Neural progenitor cell (in vitro differentiated cells): ENCODE measurements around the gene EPHX1. TPM values are rescaled to one million over a fixed set of nuclear protein-coding genes. Genes with fewer than 3 reads are reported as not detected.

ENCODE experiments used
- DNase-seq: peaks from one replicate; pipeline ENCODE4 v3.0.0-alpha.2; 2016; ENCODE audit warnings: low spot score
- H2AFZ ChIP-seq: fragments of 200-600 bp; sonication (generic); replicated peaks from 2 replicates; pipeline ENCODE4 v1.6.1; 2016; ENCODE audit warnings: antibody characterized with exemption
- H3F3A ChIP-seq: fragments of 200-600 bp; sonication (generic); 2 replicates; pipeline ENCODE4 v1.6.1; 2016; ENCODE audit warnings: antibody characterized with exemption, low read depth
- H3K27ac ChIP-seq: fragments of 200-600 bp; sonication (generic); 2 replicates; pipeline ENCODE4 v1.5.1; 2016; ENCODE audit warnings: mild to moderate bottlenecking
- H3K27me3 ChIP-seq: fragments of 200-600 bp; sonication (generic); 2 replicates; pipeline ENCODE4 v1.6.1; 2016; ENCODE audit warnings: mild to moderate bottlenecking, moderate library complexity
- H3K36me3 ChIP-seq: fragments of 200-600 bp; sonication (generic); 2 replicates; pipeline ENCODE4 v1.5.1; 2016
- H3K4me1 ChIP-seq: fragments of 200-600 bp; sonication (generic); 2 replicates; pipeline ENCODE4 v1.6.1; 2016; ENCODE audit warnings: mixed run types
- H3K4me2 ChIP-seq: fragments of 200-600 bp; sonication (generic); 2 replicates; pipeline ENCODE4 v1.6.1; 2016
- H3K4me3 ChIP-seq: fragments of 200-600 bp; sonication (generic); 2 replicates; pipeline ENCODE4 v1.5.1; 2016
- H3K79me2 ChIP-seq: fragments of 200-600 bp; sonication (generic); 2 replicates; pipeline ENCODE4 v1.6.1; 2016; ENCODE audit warnings: low read depth
- H3K9ac ChIP-seq: fragments of 200-600 bp; sonication (generic); 2 replicates; pipeline ENCODE4 v1.6.1; 2016
- H3K9me3 ChIP-seq: fragments of 200-600 bp; sonication (generic); 2 replicates; pipeline ENCODE4 v1.5.1; 2016; ENCODE audit warnings: low read depth
- H4K20me1 ChIP-seq: fragments of 200-600 bp; sonication (generic); 2 replicates; pipeline ENCODE4 v1.6.1; 2016; ENCODE audit warnings: low read depth
- H3K27ac Mint-ChIP-seq: 3 replicates; pipeline ENCODE4 v1.8.0; 2021; ENCODE audit warnings: mixed read lengths
- H3K27me3 Mint-ChIP-seq: 2 replicates; pipeline ENCODE4 v1.8.0; 2022; ENCODE audit warnings: low read depth, mild to moderate bottlenecking, inconsistent platforms, moderate library complexity, mixed read lengths; ENCODE audit not compliant: insufficient read depth
- H3K36me3 Mint-ChIP-seq: 3 replicates; pipeline ENCODE4 v1.8.0; 2021; ENCODE audit warnings: mixed read lengths
- H3K4me1 Mint-ChIP-seq: 3 replicates; pipeline ENCODE4 v1.8.0; 2021; ENCODE audit warnings: mixed read lengths
- H3K4me3 Mint-ChIP-seq: 3 replicates; pipeline ENCODE4 v1.8.0; 2021; ENCODE audit warnings: mild to moderate bottlenecking, moderate library complexity, mixed read lengths
- H3K9me3 Mint-ChIP-seq: 3 replicates; pipeline ENCODE4 v1.8.0; 2020; ENCODE audit warnings: mixed read lengths
- EZH2 ChIP-seq: fragments of 200-600 bp; sonication (generic); IDR thresholded peaks from 2 replicates; pipeline ENCODE4 v1.6.1; 2017; ENCODE audit warnings: antibody characterized with exemption, mild to moderate bottlenecking, moderate library complexity
- EZH2phosphoT487 ChIP-seq: fragments of 200-600 bp; sonication (generic); IDR thresholded peaks from 2 replicates; pipeline ENCODE4 v1.6.1; 2017; ENCODE audit warnings: antibody characterized with exemption
- total RNA-seq: library from RNA; depleted of rRNA; stranded (reverse); fragments of >200 nt; gene quantifications from 2 replicates; pipeline ENCODE4 v1.2.3, GENCODE V29; 2015; ENCODE audit warnings: low replicate concordance
- TF ChIP-seq, protein P1 (sequence below): fragments of 200-600 bp; sonication (generic); IDR thresholded peaks from 2 replicates; pipeline ENCODE4 v1.5.1; 2017; ENCODE audit warnings: antibody characterized with exemption, mild to moderate bottlenecking

Gene EPHX1
- total RNA-seq, 1 donor from 2014 or later, result 4.3 TPM

DNA sequence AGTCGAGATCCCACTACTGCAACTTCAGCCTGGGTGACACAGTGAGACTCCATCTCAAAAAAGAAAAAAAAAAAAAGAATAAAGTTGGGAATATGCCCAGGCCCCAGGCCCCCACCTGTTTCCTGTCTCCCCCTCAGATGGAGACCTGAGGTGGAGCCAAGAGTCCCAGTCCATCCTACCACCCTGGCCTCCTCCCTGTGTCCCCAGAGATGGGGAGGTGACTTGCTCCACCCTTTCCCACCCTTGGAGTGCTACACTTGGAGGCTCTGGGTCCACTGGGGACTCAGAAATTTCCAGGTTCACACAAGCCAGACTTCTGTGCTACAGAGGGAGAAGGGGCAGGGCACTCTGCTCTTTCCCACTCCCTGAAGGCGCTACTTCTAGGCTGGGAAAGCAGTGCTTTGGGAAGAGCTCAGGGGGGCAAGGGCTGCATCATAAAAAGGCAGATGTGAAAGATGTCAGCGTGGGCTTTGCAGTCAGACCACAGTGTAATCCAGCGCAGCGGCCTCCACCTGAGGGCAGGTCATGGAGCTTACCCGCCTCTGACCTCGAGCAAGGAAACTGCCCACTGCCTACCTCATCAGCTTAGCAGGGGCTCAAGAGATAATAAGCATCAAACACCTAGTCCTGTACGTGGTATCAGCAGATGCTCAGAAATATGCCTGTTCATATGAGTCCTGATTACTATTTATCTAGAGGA lies 58.9 kb downstream of the EPHX1 start:
- Histone ChIP-seq H4K20me1 (no peaks in the 10 kb centered on the region), H3K9me3 (no peaks in the 10 kb centered on the region), H3K36me3 (no peaks in the 10 kb centered on the region), H3K9ac (no peak overlapping the region), H3K27me3 (no peaks in the 10 kb centered on the region), H3K79me2 (no peaks in the 10 kb centered on the region), H2AFZ (no peak overlapping the region), H3K4me1 (no peaks in the 10 kb centered on the region), H3K4me2 (no peak overlapping the region), H3K27ac (no peak overlapping the region), H3F3A (no peaks in the 10 kb centered on the region), H3K4me3 (no peak overlapping the region)
- TF ChIP-seq, protein P1, sequence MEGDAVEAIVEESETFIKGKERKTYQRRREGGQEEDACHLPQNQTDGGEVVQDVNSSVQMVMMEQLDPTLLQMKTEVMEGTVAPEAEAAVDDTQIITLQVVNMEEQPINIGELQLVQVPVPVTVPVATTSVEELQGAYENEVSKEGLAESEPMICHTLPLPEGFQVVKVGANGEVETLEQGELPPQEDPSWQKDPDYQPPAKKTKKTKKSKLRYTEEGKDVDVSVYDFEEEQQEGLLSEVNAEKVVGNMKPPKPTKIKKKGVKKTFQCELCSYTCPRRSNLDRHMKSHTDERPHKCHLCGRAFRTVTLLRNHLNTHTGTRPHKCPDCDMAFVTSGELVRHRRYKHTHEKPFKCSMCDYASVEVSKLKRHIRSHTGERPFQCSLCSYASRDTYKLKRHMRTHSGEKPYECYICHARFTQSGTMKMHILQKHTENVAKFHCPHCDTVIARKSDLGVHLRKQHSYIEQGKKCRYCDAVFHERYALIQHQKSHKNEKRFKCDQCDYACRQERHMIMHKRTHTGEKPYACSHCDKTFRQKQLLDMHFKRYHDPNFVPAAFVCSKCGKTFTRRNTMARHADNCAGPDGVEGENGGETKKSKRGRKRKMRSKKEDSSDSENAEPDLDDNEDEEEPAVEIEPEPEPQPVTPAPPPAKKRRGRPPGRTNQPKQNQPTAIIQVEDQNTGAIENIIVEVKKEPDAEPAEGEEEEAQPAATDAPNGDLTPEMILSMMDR, result no peak
- no peak for TF ChIP-seq EZH2phosphoT487
- TF ChIP-seq EZH2, result no peak
- Mint-ChIP-seq H3K4me3 (no peak overlapping the region), H3K9me3 (no peaks in the 10 kb centered on the region), H3K27ac (no peak overlapping the region), H3K36me3 (peaks cover 3% of the 10 kb centered on the region), H3K27me3 (no peaks in the 10 kb centered on the region), H3K4me1 (peaks cover 2% of the 10 kb centered on the region)
- no peak for DNase-seq

DNA sequence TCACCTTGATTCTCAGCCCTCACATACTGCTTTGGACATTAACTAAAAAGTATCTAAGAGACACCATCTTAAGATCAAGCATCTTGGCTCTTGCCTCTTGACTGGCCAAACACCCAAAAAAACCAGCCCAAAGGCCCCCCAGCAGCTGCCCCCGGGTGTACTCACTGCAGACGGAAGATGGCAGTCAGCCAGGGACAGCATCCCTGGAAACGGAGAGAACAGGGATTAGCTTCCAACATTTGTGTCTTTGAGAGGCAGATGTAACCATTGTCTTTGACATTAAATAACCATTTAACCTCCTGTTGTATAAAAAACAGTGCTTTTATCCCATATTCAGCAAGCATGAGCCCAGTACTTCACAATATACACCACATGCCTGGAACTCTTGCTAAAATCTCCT lies 61.0 kb downstream of the EPHX1 start:
- peaks cover 7% of the 10 kb centered on the region for H3K36me3 Mint-ChIP-seq
- H3K27ac Mint-ChIP-seq, result no peak overlapping the region
- H3K36me3 ChIP-seq, result no peaks in the 10 kb centered on the region

DNA sequence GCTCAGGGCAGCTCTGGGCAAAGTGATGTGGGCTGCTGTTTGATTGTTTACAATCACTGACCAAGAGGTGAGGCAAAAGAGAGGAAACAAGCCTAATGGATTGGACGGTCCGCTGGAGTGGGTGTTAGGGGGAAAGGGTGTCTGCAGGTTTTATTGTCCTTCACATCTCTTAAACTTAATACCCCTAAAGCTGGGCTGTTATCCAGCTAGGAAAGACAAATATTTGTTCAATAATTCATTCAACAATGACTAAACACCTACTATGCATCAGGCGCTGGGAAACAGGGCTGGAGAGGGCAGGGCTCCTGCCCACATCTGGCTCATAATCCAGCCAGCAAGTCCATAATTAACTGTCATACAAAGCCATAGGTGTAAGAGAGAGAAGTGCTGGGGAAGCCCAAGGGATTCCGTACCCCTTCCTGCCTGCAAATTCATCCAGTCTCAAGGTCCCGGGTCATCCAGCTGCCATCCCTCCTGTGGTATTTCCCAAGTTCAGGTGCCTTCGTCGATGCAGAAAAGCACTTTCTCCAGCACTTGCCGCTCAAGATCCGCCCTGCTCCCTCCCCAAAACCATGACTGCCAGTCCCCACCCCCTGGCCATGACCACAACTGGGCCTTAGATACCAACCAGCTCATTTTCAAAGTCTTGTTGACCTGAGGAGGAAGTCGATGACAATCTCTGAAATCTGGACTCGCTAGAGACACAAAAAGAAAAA lies 61.6 kb downstream of the EPHX1 start:
- Mint-ChIP-seq H3K9me3 (no peaks in the 10 kb centered on the region), H3K27me3 (no peaks in the 10 kb centered on the region), H3K27ac (no peak overlapping the region), H3K4me1 (peaks cover 2% of the 10 kb centered on the region), H3K4me3 (no peak overlapping the region), H3K36me3 (peaks cover 7% of the 10 kb centered on the region)
- no peak for DNase-seq
- Histone ChIP-seq H2AFZ (no peak overlapping the region), H3K4me3 (no peak overlapping the region), H3K4me2 (no peak overlapping the region), H3K27ac (no peak overlapping the region), H3K4me1 (no peaks in the 10 kb centered on the region), H3K9ac (no peak overlapping the region), H3K36me3 (no peaks in the 10 kb centered on the region), H3K79me2 (no peaks in the 10 kb centered on the region), H3K9me3 (no peaks in the 10 kb centered on the region), H4K20me1 (no peaks in the 10 kb centered on the region), H3F3A (no peaks in the 10 kb centered on the region), H3K27me3 (no peaks in the 10 kb centered on the region)
- TF ChIP-seq EZH2phosphoT487 (no peak), EZH2 (no peak)
- TF ChIP-seq, protein P1, result no peak

More for the DNA sequence above, 61.0 kb downstream of the EPHX1 start:
- Histone ChIP-seq H4K20me1 (no peaks in the 10 kb centered on the region), H3K4me1 (no peaks in the 10 kb centered on the region), H3K4me2 (no peak overlapping the region), H2AFZ (no peak overlapping the region), H3K4me3 (no peak overlapping the region), H3K27ac (no peak overlapping the region), H3K9ac (no peak overlapping the region), H3K9me3 (no peaks in the 10 kb centered on the region), H3K27me3 (no peaks in the 10 kb centered on the region), H3F3A (no peaks in the 10 kb centered on the region), H3K79me2 (no peaks in the 10 kb centered on the region)
- Mint-ChIP-seq H3K4me1 (peaks cover 2% of the 10 kb centered on the region), H3K9me3 (no peaks in the 10 kb centered on the region), H3K4me3 (no peak overlapping the region), H3K27me3 (no peaks in the 10 kb centered on the region)
- DNase-seq, result no peak
- no peak for TF ChIP-seq EZH2phosphoT487
- no peak for TF ChIP-seq EZH2
- TF ChIP-seq, protein P1, result no peak
